Activated CD4-positive, alpha-beta T cell treated with anti-CD3 and anti-CD28 coated beads, Interleukin-2, amount 50 U/mL, for 48 hours (primary cell): ENCODE data around the gene SRSF9.
A peak's percentile ranks its signal among the peaks of the same experiment; 100 is the strongest.
"Not testable (repeated sequence)": the region's sequence is repeated elsewhere in the genome, so short reads cannot be mapped to it uniquely, and the experiment has no call there.

Source experiments
- DNase-seq, 2 experiments: peaks; one replicate each; pipeline ENCODE4 v3.0.0-alpha.2; 2020

Gene SRSF9

DNA sequence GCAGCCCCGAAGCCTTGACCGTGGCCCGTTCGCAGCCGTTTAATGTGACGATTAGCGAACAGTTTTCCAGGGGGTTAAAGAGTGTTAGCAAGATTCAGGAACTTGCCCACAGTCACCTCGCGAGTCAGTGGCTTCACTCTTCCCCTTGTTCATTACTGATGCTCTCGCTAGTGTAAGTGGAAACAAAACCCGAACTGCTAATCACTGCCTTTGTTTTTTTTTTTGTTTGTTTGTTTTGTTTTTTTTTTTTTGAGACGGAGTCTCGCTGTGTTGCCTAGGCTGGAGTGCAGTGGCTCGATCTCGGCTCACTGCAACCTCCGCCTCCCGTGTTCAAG lies 22.7 kb downstream of the SRSF9 start:
- not testable (repeated sequence) for DNase-seq

DNA sequence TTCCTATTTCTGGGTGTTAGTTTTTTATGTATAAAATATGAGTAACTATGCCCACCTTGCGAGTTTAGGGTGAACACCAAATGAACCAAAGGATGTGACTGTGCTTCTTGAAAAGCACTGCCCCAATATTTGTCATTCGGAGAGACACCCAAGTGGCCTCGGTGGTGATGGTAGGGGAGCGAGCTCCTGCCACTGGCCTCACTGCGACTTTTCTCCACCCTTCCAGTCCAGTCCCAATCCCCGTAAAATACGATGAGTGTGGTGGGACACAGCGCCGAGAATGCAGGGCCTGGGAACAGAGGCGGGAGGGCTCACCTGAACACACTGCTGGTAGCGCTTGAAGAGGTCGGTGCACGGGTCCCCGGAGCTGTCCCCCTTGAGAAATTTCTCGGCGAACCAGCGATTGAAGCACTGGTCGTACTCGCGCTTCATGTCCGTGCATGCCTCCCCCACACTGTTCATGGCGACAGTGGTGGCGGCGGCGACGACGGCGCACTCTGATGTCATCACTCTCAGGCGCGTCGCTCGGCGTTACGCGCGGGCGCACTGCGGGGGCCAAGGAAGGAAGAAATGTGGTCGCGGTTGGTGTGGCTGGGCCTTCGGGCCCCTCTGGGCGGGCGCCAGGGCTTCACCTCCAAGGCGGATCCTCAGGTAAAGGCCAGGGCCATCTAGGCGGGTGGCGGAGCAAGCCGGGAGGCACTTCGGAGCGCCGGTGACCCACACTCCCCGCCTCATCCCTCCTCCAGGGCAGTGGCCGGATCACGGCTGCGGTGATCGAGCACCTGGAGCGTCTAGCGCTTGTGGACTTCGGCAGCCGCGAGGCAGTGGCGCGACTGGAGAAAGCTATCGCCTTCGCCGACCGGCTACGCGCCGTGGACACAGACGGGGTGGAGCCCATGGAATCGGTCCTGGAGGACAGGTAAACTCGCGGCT lies 23.4 kb downstream of the SRSF9 start, which contains the start of the genes GATC and TRIAP1:
Gene GATC, plus strand, starts transcription at position 534 of the 933 bp plus-strand sequence. Its CDS starts 37 bp downstream, at position 571.
Gene TRIAP1, minus strand, starts transcription at position 474 of the 933 bp plus-strand sequence. Its CDS starts 12 bp downstream, at position 462.
- DNase-seq = peak; percentile 89 to 91

DNA sequence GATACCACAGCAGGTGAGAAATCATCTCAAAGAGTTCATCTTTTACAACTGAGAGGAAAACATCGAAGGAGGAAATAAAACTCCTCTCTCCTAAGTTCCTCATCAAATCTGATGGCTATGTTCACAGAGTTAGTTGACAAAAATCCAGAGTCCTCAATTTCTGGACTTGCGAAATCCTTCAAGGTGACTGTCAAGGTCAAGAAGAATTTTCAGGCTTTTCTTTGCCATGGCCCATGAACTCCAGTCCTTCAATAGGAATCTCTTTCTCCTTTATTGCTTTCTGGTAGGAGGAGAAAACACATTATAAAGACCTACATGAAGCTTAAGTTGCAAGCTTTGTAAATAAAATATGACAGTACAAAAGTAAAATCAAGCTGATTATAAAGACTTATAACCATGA lies 24.9 kb downstream of the SRSF9 start:
- no peak for DNase-seq

DNA sequence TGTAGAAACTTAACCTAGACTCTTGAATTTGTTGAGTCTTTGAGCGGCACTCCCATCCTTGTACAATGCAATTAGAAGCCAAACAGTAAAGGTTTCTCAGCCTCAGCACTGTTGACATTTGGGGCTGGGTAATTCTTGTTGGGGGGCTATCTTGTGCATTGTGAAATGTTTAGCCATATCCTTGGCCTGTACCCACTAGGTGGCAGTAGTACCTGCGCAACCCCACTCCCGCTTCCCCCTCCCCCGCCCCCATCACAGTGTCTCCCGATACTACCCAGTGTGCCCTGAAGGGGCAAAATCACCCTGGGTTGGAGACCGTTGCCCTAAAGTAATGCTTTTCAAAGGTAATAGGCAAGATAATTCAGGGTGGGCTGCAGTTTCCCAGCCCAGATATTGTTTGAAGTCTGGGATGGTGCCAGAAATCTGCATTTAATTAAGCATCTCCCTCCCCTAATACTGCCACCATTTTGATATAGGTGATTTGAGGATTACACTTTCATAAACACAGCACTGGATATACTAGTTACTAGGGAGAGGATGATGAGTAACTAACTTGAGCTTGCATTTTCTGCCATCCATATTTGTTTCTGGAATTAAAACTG lies 29.8 kb downstream of the SRSF9 start:
- DNase-seq = peak; percentile 69 to 75

DNA sequence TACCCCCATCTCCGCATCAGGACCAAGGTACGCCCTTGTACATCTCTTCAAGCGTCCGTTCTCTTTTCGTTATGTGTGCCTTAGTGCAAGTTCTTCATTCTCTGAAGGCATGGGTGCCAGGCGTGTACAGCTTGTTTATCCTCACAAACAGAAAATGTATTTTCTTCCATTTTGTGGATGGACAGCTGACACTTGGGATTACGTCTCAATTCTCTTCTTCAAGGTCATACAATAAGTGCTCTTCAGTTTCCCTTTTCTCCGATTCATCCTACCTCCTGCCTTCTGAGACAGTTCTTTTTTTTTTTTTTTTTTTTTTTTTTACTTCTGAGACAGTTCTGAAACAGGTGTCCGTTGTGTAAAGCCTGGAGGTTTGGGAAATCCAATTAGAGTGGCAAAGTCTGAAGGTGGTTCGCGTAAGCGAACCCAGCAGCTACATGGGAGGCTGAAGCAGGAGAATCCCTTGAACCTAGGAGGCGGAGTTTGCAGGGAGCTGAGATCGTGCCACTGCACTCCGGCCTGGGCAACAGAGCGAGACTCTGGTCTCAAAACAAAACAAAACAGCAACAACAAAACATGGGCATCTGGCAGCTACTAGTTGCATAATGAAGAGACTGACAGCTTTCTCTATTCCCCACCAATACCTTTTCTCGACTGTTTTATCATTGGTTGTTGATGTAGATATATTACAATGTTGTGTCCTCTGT lies 30.9 kb downstream of the SRSF9 start:
- DNase-seq = no peak

DNA sequence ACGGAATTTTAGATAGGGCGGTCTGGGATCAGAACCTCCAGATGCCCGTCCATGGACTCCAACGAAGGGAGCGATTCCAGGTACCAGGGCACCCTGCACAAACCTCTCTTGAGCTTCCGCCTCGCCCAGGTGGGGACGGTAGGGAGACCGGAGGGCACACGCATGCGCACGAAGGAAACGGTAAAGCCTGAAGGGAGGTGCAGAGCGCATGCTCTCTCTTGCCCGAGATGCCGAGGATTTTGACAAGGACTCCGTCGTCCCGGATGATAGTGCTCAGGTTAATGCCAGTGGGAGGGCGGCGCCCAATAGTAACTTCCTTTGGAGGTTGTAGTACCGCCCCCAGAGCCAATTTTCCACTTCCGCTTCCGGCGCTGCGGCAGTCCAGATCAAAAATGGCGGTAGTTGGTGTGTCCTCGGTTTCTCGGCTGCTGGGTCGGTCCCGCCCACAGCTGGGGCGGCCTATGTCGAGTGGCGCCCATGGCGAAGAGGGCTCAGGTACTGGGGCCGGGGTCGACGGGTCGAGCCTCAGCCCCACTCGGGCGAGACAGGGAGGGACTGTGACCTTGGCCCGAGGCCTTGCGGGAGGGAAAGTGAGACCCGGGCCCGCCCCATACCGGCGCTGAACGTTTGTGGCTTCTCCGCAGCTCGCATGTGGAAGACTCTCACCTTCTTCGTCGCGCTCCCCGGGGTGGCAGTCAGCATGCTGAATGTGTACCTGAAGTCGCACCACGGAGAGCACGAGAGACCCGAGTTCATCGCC lies 31.6 kb downstream of the SRSF9 start, which contains the start of gene COX6A1:
Gene COX6A1, plus strand, starts transcription at position 379 of the 760 bp plus-strand sequence. Its CDS starts 14 bp downstream, at position 393.
- DNase-seq = peak; percentile 98 to 99

DNA sequence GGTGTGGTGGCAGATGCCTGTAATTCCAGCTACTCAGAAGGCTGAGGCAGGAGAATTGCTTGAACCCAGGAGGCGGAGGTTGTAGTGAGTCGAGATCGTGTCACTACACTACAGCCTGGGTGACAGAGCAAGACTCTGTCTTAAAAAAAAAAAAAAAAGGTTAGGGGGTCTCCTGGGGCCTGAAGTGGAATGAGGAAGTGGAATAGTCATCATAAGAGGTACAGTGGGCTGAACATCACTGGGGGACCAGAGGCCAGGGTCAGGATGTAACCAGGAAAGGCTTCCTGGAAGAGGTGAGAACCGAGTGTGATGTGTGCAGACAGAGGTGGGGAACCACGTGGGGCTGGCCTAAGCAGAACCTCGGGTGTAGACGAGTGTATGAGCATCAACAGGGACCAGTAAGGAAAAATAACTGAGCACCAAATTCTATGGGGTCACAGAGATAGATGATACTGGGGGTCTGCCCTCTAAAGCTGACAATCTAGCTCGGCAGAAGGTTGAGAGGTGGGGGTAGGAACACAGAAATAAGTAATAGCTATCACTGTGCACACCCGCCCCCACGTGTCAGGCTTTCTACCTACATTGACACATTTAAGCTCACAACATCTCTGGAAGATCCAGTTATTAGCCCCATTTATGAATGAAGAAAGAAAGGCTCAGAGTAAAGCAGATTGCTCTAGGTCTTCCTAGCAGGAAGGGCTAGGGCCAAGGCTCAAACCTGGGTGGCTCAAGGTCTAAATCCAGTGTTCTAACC lies 36.6 kb downstream of the SRSF9 start:
- DNase-seq = no peak

DNA sequence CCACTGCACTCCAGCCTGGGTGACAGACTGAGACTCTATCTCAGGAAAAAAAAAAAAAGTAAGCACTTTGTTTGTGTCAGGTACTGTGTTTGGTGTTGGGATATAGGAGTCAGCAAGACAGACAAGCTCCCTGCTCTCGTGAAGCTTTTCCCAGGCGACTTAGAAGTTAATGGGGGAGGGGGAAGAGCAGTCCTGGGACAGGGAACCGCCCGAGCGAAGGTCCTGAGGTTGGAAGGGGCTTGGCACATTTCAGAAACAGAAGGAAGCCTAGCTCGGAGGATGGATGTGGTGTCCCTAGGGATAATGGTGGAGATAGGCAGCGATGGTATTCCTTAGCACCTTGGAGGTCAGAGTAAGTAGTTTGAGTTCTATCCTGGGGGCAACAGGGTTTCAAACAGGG lies 40.2 kb downstream of the SRSF9 start:
- DNase-seq = no peak

DNA sequence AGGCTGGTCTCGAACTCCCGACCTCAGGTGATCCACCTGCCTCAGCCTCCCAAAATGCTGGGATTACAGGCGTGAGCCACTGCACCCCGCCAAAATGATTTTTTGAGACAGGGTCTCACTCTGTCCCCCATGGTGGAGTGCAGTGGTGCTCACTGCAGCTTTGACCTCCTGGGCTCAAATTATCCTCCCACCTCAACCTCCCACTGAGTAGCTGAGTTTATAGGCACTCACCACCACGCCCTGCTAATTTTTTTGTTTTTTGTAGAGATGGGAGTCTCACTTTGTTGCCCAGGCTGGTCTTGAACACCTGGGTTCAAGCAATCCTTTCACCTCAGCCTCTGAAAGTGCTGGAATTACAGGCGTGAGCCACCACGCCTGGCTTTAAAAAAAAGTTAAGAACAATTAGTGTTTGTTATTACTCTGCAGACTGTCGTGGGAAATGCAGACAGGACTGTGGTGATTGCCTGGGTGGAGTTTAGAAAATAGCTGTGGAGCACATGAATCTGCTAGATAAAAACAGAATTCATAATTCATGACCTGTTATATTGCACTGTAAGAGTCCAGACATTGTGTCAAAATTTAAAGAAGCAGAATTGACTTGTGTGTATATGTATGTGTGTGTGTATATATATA lies 40.8 kb downstream of the SRSF9 start:
- DNase-seq = no peak

DNA sequence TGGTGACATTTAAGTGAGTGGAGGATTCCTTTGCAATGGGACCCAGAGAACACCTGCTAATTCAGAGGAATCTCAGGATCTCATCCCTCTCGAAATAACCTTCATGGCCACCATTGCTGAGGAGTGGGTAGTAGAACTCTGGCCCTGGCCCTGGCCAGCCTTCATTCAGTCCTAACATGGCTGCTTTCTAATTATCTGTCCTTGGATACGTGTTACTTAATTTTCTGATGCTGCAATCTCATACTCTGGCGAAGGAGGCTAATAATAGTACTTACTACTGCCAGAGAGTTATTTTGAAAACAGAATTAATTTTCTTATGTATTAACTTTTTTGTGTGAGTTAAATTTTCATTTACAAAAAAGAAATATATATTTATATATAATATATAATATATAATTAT lies 43.8 kb downstream of the SRSF9 start:
- no peak for DNase-seq

DNA sequence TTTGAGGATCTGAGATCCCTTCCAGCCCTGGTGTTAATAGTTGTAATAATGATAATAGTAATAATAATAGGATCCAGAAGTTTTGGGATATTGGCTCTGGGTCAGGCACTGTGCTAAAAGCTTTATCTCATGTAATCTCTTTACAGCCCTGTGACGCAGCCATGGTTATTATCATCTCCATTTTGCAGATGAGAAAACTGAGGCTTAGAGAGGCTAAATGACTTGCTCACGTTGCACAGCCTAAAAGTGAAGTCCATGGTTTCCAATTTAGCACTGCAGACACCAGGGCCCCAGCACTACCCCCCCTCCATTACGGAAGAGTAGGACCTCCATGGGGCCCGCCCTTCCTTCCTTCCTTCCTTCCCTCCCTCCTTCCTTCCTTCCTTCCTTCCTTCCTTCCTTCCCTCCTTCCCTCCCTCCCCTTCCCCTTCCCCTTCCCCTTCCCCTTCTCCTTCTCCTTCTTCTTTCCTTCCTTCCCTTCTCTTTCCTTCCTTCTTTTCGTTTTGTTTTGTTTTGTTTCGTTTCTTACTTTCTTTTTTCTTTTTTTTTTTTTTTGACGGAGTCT lies 46.6 kb downstream of the SRSF9 start:
- no peak for DNase-seq

DNA sequence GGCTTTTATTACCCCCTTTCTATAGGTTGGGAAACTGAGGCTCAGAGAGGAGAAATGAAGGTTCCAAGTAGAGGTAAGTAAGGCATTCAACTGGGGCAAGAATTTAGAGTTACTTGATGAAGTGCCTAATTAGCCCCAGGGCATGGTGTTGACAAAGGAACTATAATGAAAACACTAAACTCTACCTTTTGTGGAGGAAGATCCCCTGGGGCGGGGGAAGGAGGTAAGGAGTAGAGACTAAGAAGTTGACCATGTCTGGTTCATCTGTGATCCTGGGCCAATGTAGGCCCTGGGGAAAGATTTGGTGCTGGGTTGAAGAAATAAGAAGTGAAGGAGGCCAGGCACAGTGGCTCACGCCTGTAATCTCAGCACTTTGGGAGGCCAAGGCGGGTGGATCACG lies 47.8 kb downstream of the SRSF9 start:
- no peak for DNase-seq

DNA sequence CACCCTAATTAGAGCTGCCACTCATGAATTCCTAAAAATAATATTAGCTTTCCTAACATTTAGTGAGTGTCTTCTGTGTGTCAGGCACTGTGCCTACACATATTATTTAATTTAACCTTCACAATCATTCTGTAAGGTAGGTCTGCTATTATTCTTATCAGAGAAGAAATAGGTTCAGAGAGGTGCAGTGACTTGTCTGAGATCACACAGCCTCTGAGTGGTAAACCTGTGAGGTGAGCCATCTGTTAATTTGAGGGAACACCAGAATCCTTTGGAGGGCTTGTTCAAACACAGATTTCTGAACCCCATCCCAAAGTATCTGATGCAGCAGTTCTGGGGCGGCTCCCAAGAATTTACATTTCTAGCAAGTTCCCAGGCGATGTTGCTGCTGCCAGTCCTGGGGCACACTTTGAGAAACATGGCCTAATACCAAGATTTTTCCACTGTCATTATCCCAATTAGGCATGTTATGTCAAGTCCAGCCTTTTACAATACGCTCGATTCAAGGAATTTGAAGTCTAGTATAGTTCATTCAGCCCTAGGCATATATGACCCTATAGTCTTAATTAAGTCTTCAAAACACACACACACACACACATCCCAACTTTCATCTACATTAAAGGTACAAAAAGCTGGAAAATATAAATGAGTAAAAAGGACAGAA lies 51.5 kb downstream of the SRSF9 start:
- DNase-seq = no peak

DNA sequence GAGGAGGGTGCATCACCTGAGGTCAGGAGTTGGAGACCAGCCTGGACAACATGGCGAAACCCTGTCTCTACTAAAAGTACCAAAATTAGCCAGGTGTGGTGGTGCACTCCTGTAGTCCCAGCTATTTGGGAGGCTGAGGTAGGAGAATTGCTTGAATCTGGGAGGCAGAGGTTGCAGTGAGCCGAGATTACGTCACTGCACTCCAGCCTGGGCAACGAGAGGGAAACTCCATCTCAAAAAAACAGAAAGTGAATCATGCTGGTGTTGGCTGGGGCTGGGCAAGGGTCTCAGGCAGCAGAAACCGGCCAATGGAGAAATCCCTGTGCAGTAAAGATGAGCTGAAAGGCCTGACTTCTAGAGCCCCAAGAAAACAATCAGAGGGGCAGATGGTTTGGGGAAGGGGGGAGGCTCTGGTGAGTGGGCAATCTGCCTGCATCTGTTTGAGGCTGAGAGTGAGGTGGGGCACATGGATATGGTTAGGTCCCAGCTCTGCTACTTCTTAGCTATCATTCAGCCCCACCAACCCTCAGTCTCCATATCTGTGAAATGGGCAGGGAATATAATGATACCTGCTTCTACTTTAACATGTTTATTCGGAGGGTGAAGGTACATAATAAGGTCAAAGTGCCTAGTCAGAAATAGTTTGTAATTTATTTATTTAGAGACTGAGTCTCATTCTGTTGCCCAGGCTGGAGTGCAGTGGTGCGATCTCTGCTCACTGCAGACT lies 52.9 kb downstream of the SRSF9 start:
- no peak for DNase-seq

DNA sequence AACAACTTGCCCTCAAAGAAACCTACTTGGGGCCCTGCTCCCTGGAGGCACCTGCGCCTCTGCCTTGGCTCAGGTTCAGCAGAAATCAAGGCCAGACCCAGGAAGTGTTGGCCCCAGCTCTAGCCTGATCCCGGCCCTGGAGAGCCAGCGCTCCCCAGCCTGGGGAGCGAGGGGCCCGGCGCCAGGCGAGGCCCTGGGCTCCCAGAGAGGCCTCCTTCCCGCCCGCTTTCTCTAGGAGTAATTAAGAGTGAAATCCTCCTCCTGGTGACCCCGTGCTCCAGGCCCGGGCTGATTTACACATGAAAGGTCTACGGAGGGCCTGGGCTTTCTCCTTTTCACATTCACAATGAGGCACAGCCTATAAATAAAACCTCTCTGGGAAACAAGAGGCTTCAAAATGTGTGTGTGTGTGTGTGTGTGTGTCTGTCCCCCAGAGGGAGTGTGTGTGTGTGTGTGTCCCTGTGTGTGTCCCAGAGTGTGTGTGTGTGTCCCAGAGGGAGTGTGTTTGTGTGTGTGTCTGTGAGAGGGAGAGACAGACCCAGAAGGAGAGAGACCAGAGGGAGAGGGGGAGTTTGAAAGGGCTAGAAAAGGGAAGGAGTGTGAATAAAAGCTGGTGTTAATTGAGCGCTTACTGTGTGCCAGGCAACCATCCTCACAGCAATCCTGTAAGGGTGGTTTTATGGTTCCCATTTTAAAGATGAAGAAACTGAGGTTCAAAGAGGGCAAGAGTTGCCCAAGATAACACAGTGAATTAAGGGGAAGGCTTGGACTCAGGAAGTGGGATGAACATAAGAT lies 55.5 kb downstream of the SRSF9 start:
- DNase-seq = no peak

DNA sequence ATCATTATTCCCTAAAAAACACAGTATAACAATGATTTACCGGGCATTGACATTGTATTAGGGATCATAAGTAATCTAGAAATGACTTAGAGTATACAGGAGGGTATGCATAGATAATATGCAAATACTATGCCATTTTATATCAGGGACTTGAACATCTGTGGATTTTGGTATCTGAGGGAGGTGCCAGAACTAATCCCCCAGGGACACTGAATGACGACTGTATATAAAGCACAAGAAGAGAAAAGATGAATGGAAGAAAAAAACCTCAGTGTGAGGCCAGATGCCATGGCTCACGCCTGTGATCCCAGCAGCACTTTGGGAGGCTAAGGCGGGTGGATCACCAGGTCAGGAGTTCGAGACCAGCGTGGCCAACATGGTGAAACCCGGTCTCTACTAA lies 57.1 kb downstream of the SRSF9 start:
- no peak for DNase-seq
